HEK293T (cell line): ENCODE results near the gene GNB3.
"Not testable (repeated sequence)": the region's sequence is repeated elsewhere in the genome, so short reads cannot be mapped to it uniquely, and the experiment has no call there.

Experiments
- CTCF ChIA-PET: fragments of 350-600 bp; formaldehyde crosslinking; extraction: SDS; loops from one replicate; lab custom pipeline; 2021; ENCODE audit warnings: antibody characterized with exemption, inconsistent platforms; lab: Yijun Ruan, JAX
- POLR2A ChIA-PET: fragments of 350-600 bp; formaldehyde crosslinking; extraction: SDS; loops from one replicate; lab custom pipeline; 2020; ENCODE audit warnings: antibody characterized with exemption, inconsistent platforms; lab: Yijun Ruan, JAX
- DNase-seq: peaks from one replicate; pipeline ENCODE4 v3.0.0; 2012; ENCODE audit warnings: mixed read lengths; ENCODE audit errors: extremely low spot score
- ARNT ChIP-seq: fragments of 450-650 bp; IDR thresholded peaks from 2 replicates; pipeline ENCODE4 v1.6.1; 2017; ENCODE audit warnings: mild to moderate bottlenecking
- BHLHE40 ChIP-seq: fragments of 450-650 bp; IDR thresholded peaks from 2 replicates; pipeline ENCODE4 v1.6.1; 2016; ENCODE audit warnings: mild to moderate bottlenecking, moderate library complexity, borderline replicate concordance
- CTBP1 ChIP-seq: fragments of 450-650 bp; IDR thresholded peaks from 2 replicates; pipeline ENCODE4 v1.6.1; 2016; ENCODE audit warnings: borderline replicate concordance
- ELF4 ChIP-seq: fragments of 450-650 bp; IDR thresholded peaks from 2 replicates; pipeline ENCODE4 v1.6.1; 2017; ENCODE audit warnings: antibody characterized with exemption
- FOXA1 ChIP-seq: fragments of 450-650 bp; IDR thresholded peaks from 2 replicates; pipeline ENCODE4 v1.6.1; 2016; ENCODE audit warnings: mild to moderate bottlenecking
- FOXK2 ChIP-seq: fragments of 450-650 bp; IDR thresholded peaks from 2 replicates; pipeline ENCODE4 v1.6.1; 2016; ENCODE audit warnings: mild to moderate bottlenecking
- FOXM1 ChIP-seq: fragments of 450-650 bp; IDR thresholded peaks from 2 replicates; pipeline ENCODE4 v1.6.1; 2017; ENCODE audit warnings: mild to moderate bottlenecking, borderline replicate concordance
- HDGF ChIP-seq: fragments of 450-650 bp; IDR thresholded peaks from 2 replicates; pipeline ENCODE4 v1.6.1; 2017; ENCODE audit warnings: antibody characterized with exemption, borderline replicate concordance
- L3MBTL2 ChIP-seq: fragments of 450-650 bp; conservative IDR thresholded peaks from 2 replicates; pipeline ENCODE4 v1.6.1; 2016; ENCODE audit warnings: mild to moderate bottlenecking
- LEF1 ChIP-seq: fragments of 450-650 bp; IDR thresholded peaks from 2 replicates; pipeline ENCODE4 v1.6.1; 2017; ENCODE audit warnings: mild to moderate bottlenecking, borderline replicate concordance
- NFRKB ChIP-seq: fragments of 450-650 bp; IDR thresholded peaks from 2 replicates; pipeline ENCODE4 v1.6.1; 2016; ENCODE audit warnings: mild to moderate bottlenecking, moderate library complexity
- SP1 ChIP-seq: fragments of 450-650 bp; IDR thresholded peaks from 2 replicates; pipeline ENCODE4 v1.6.1; 2017
- SUZ12 ChIP-seq: fragments of 450-650 bp; IDR thresholded peaks from 2 replicates; pipeline ENCODE4 v1.6.1; 2016; ENCODE audit warnings: mild to moderate bottlenecking
- TARDBP ChIP-seq: fragments of 450-650 bp; IDR thresholded peaks from 2 replicates; pipeline ENCODE4 v1.6.1; 2016
- ZNF384 ChIP-seq: fragments of 450-650 bp; IDR thresholded peaks from 2 replicates; pipeline ENCODE4 v1.6.1; 2016
- TF ChIP-seq, protein P1 (sequence below): fragments of 450-650 bp; IDR thresholded peaks from 2 replicates; pipeline ENCODE4 v1.6.1; 2016

The GNB3 gene

GRCh38 chr12:6872073-6873048 lies 31.6 kb downstream of the GNB3 start:
- DNase-seq = peak; percentile 77
- ChIA-PET CTCF (interaction anchor here (0.5 to 2.8 kb wide), 32 partner anchors 9 to 241 kb away, joined by 3 to 28 read pairs (median 4); partner anchors contain the start of genes C12orf57, CDCA3, COPS7A and LRRC23), POLR2A (interaction anchor here (0.6 to 12.4 kb wide), 29 partner anchors 9 to 258 kb away, joined by 3 to 214 read pairs (median 7); partner anchors contain the start of genes C12orf57, CDCA3, CLSTN3 and COPS7A)
- TF ChIP-seq FOXM1 (0 out of 2 replicates have a peak, but pooled peaks have one; percentile 29), CTBP1 (no peak), ELF4 (no peak), SUZ12 (no peak), L3MBTL2 (no peak), LEF1 (no peak), FOXK2 (no peak)

- TF ChIP-seq HDGF (no peak), NFRKB (peak; percentile 60; the same call in 1 of the 2 replicates)
- peak; percentile 96 for DNase-seq
- POLR2A ChIA-PET = interaction anchor here (0.7 to 12.4 kb wide), 24 partner anchors 9 to 240 kb away, joined by 3 to 214 read pairs (median 8); partner anchors contain the start of genes C12orf57, CDCA3, COPS7A and ENO2
- CTCF ChIA-PET = interaction anchor here (0.5 to 2.8 kb wide), 26 partner anchors 8 to 1204 kb away, joined by 3 to 28 read pairs (median 4); partner anchors contain the start of genes CDCA3, COPS7A, MLF2 and USP5
Measured at GRCh38 chr12:6873094-6874014, 32.6 kb downstream of the GNB3 start, which contains the start of gene SPSB2. Gene SPSB2 (minus strand): TSS chr12:6873303. CDS start chr12:6872901, 402 bp downstream.

- DNase-seq = not testable (repeated sequence)
- CTCF ChIA-PET = interaction anchor here (0.6 to 2.2 kb wide), 3 partner anchors 17 to 1204 kb away, joined by 3 to 28 read pairs (median 4); partner anchors contain the start of genes CDCA3 and USP5
- POLR2A ChIA-PET = interaction anchor here (3.2 to 12.4 kb wide), 3 partner anchors 17 to 70 kb away, joined by 55 to 214 read pairs (median 63); partner anchors contain the start of genes C12orf57, CDCA3, RNU7-1 and USP5
Measured at GRCh38 chr12:6874015-6874368, 33.3 kb downstream of the GNB3 start.

GRCh38 chr12:6879824-6880223 lies 39.1 kb downstream of the GNB3 start:
- DNase-seq = not testable (repeated sequence)
- CTCF ChIA-PET = interaction anchor here (3.3 kb wide), 1 partner anchor 7 kb away, joined by 14 read pairs; the partner anchor contains the start of gene SPSB2
- POLR2A ChIA-PET = interaction anchor here (0.6 to 1.7 kb wide), 4 partner anchors 9 to 85 kb away, joined by 3 to 8 read pairs (median 3); partner anchors contain the start of genes CDCA3 and USP5

DNA sequence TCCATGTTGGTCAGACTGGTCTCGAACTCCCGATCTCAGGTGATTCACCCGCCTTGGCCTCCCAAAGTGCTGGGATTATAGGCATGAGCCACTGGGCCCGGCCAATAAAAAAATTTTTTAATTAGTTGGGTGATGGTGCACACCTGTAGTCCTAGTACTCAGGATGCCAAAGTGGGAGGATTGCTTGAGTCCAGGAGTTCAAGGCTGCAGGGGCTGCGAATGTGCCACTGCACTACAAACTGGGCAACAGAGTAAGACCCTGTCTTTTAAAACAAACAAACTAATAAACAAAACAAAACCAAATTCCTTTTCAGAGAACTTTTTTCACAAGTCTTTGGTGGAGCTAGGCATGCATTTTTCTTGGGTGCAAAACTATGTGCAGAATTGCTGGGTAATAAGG lies 42.5 kb downstream of the GNB3 start:
- DNase-seq = no peak
- CTCF ChIA-PET = interaction anchor here (1.6 to 3.3 kb wide), 2 partner anchors 10 to 13 kb away, joined by 6 to 14 read pairs; partner anchors contain the start of gene SPSB2
- POLR2A ChIA-PET = interaction anchor here (3.4 kb wide), 1 partner anchor 8 kb away, joined by 23 read pairs; no protein-coding TSS in a partner anchor
- TF ChIP-seq, protein P1, sequence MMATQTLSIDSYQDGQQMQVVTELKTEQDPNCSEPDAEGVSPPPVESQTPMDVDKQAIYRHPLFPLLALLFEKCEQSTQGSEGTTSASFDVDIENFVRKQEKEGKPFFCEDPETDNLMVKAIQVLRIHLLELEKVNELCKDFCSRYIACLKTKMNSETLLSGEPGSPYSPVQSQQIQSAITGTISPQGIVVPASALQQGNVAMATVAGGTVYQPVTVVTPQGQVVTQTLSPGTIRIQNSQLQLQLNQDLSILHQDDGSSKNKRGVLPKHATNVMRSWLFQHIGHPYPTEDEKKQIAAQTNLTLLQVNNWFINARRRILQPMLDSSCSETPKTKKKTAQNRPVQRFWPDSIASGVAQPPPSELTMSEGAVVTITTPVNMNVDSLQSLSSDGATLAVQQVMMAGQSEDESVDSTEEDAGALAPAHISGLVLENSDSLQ = no peak
- TF ChIP-seq L3MBTL2 = no peak
- no peak for TF ChIP-seq LEF1
- no peak for TF ChIP-seq ELF4
- no peak for TF ChIP-seq SP1
- no peak for TF ChIP-seq HDGF
- no peak for TF ChIP-seq NFRKB
- TF ChIP-seq FOXK2 = no peak
- no peak for TF ChIP-seq TARDBP
- TF ChIP-seq CTBP1 = no peak
- TF ChIP-seq BHLHE40 = no peak
- TF ChIP-seq ARNT = no peak
- TF ChIP-seq FOXM1 = no peak
- no peak for TF ChIP-seq ZNF384
- TF ChIP-seq FOXA1 = no peak
- no peak for TF ChIP-seq SUZ12

- CTCF ChIA-PET = no interaction called here
Measured at GRCh38 chr12:6883683-6884082, 43.0 kb downstream of the GNB3 start.

More at GRCh38 chr12:6883683-6884082, 43.0 kb downstream of the GNB3 start:
- POLR2A ChIA-PET = interaction anchor here (1.0 to 3.4 kb wide), 2 partner anchors 8 to 31 kb away, joined by 3 to 23 read pairs; no protein-coding TSS in a partner anchor
- no peak for TF ChIP-seq LEF1
- TF ChIP-seq FOXM1 = no peak
- no peak for TF ChIP-seq ZNF384
- TF ChIP-seq NFRKB = no peak
- no peak for TF ChIP-seq BHLHE40
- no peak for TF ChIP-seq FOXA1
- no peak for TF ChIP-seq FOXK2
- no peak for TF ChIP-seq SP1
- no peak for TF ChIP-seq ARNT
- no peak for TF ChIP-seq HDGF
- TF ChIP-seq L3MBTL2 = no peak
- TF ChIP-seq, protein P1 = no peak
- TF ChIP-seq CTBP1 = no peak
- no peak for TF ChIP-seq ELF4
- TF ChIP-seq SUZ12 = no peak
- TF ChIP-seq TARDBP = no peak
- no peak for DNase-seq
